HepG2 (cell line): ENCODE results near the gene ESRRB. TPM values are rescaled to one million over a fixed set of nuclear protein-coding genes. Genes with fewer than 3 reads are reported as not detected.

Source experiments
- ATAC-seq: fragments of 200-7000 bp; cut with Tn5 transposase; 3 replicates; pipeline ENCODE4 v1.9.1; 2020; ENCODE audit warnings: mild to moderate bottlenecking, moderate library complexity
- BruUV-seq: library from RNA; stranded (reverse); fragments of 400-500 nt; replicated peaks from 2 replicates; lab custom pipeline; 2021; lab: Mats Ljungman, UMichigan
- CTCF ChIA-PET: fragments of 300-600 bp; formaldehyde crosslinking; extraction: SDS; loops from one replicate; lab custom pipeline; 2021; ENCODE audit warnings: low total read pairs, inconsistent platforms, low intra/inter-chr PET ratio; lab: Yijun Ruan, JAX
- POLR2A ChIA-PET: fragments of 350-600 bp; sonication (Branson Sonifier 250); formaldehyde crosslinking; loops from one replicate; lab custom pipeline; 2020; ENCODE audit warnings: antibody characterized with exemption, inconsistent platforms; lab: Yijun Ruan, JAX
- DNase-seq: peaks from one replicate; pipeline ENCODE4 v3.0.0-alpha.2; 2015; ENCODE audit warnings: low spot score
- FAIRE-seq: peaks from 3 replicates; lab custom pipeline; 2011; peaks lifted over from hg19 to GRCh38; lab: Jason Lieb, UNC
- H2AFZ ChIP-seq: one replicate; pipeline ENCODE4 v1.6.1; 2011; ENCODE audit warnings: low read length, inconsistent platforms
- H3K27ac ChIP-seq: fragments of 300-600 bp; 3 replicates; pipeline ENCODE4 v1.8.0; 2011; ENCODE audit warnings: mixed run types, mild to moderate bottlenecking, mixed read lengths, low read length, inconsistent platforms; ENCODE audit not compliant: insufficient read depth; ENCODE audit errors: extremely low read length
- H3K27me3 ChIP-seq, 2 experiments: fragments of 200-600 bp in 1 of 2; 2 replicates in 1 of 2; 3 replicates in 1 of 2; pipeline versions ENCODE4 v1.6.0 to v1.8.0; 2011; ENCODE audit warnings: low read length in 2 of 2, mild to moderate bottlenecking in 2 of 2, moderate library complexity in 2 of 2, inconsistent platforms in 1 of 2; ENCODE audit not compliant: insufficient read depth in 2 of 2, control insufficient read depth in 1 of 2
- H3K36me3 ChIP-seq, 2 experiments: fragments of 200-600 bp in 1 of 2; replicated peaks in 1 of 2; 2 replicates in 1 of 2; 3 replicates in 1 of 2; pipeline versions ENCODE4 v1.5.1 to v1.8.0; 2011; ENCODE audit warnings: low read length in 2 of 2, inconsistent platforms in 1 of 2; ENCODE audit not compliant: insufficient read depth in 2 of 2, control insufficient read depth in 1 of 2
- H3K4me1 ChIP-seq: 2 replicates; pipeline ENCODE4 v1.5.1; 2012; ENCODE audit warnings: low read length, inconsistent platforms; ENCODE audit not compliant: insufficient read depth
- H3K4me2 ChIP-seq: 2 replicates; pipeline ENCODE4 v1.6.0; 2011; ENCODE audit warnings: low read depth, low read length, inconsistent platforms
- H3K4me3 ChIP-seq, 3 experiments: fragments of 200-600 bp in 1 of 3; sonication (generic), shearing (Covaris generic) in 1 of 3; replicated peaks in 1 of 3; 2 replicates each; pipeline ENCODE4 v1.5.1; 2011 to 2016; ENCODE audit warnings: low read length in 3 of 3, inconsistent platforms in 2 of 3, low read depth in 2 of 3, mild to moderate bottlenecking in 2 of 3, control low read depth in 1 of 3, mixed read lengths in 1 of 3; ENCODE audit not compliant: insufficient read depth in 1 of 3
- H3K79me2 ChIP-seq: one replicate; pipeline ENCODE4 v1.6.1; 2011; ENCODE audit warnings: low read length, inconsistent platforms; ENCODE audit not compliant: insufficient read depth
- H3K9ac ChIP-seq: 2 replicates; pipeline ENCODE4 v1.6.0; 2011; ENCODE audit warnings: mild to moderate bottlenecking, low read depth, low read length, inconsistent platforms; ENCODE audit not compliant: insufficient read depth
- H3K9me3 ChIP-seq: 2 replicates; pipeline ENCODE4 v1.5.1; 2012; ENCODE audit warnings: mild to moderate bottlenecking, low read length
- H4K20me1 ChIP-seq: 2 replicates; pipeline ENCODE4 v1.6.0; 2011; ENCODE audit warnings: inconsistent platforms, mild to moderate bottlenecking, low read length, moderate library complexity; ENCODE audit not compliant: insufficient read depth
- HDAC1 ChIP-seq: sonication (generic); formaldehyde crosslinking; IDR thresholded peaks from 2 replicates; pipeline ENCODE4 v1.5.1; 2020; ENCODE audit warnings: mild to moderate bottlenecking, missing genetic modification reagents
- TBX3 ChIP-seq: fragments of 450-650 bp; IDR thresholded peaks from 2 replicates; pipeline ENCODE4 v1.6.1; 2017; ENCODE audit warnings: antibody characterized with exemption, mild to moderate bottlenecking, inconsistent platforms, borderline replicate concordance
- ZNF24 ChIP-seq: fragments of 450-650 bp; IDR thresholded peaks from 2 replicates; pipeline ENCODE4 v1.6.1; 2017; ENCODE audit warnings: antibody characterized with exemption, mild to moderate bottlenecking
- ZNF510 ChIP-seq: sonication (generic); formaldehyde crosslinking; IDR thresholded peaks from 2 replicates; pipeline ENCODE4 v1.4.0; 2020; ENCODE audit warnings: low read depth, mild to moderate bottlenecking, missing genetic modification reagents
- WGBS: methylation state at CpG from one replicate; pipeline ENCODE4 v1.1.6; 2017; ENCODE audit warnings: low lambda C conversion rate; 5-methylcytosine and 5-hydroxymethylcytosine counted together
- in situ Hi-C: cut with HindIII; loops from 2 replicates; pipeline ENCODE4 v1.10.0; 2017; ENCODE audit warnings: low pct_unique_long_range_greater_than_20kb; ENCODE audit not compliant: extremely low pct_ligation_motif_present
- intact Hi-C: fragments of 100-400 bp; cut with micrococcal nuclease; formaldehyde crosslinking; loops from one replicate; pipeline ENCODE4 v1.10.0; 2022; ENCODE audit not compliant: unreplicated experiment
- polyA plus RNA-seq, 8 experiments: library from polyadenylated mRNA; depleted of rRNA in 3 of 8; stranded (reverse) in 7 of 8; unstranded in 1 of 8; fragments of >200 nt; fragmentation: Illumina TruSeq in 4 of 8; extraction: Trizol in 4 of 8; gene quantifications; 2 replicates each; pipeline versions ENCODE4 v1.2.1 to v1.2.3, GENCODE V29; 2011 to 2016; ENCODE audit warnings: low read depth in 4 of 8, missing spikeins in 1 of 8, mixed read lengths in 1 of 8; ENCODE audit not compliant: insufficient read depth in 1 of 8
- total RNA-seq, 5 experiments: library from RNA; depleted of rRNA; stranded (reverse); fragments of >200 nt; fragmentation: Illumina TruSeq; extraction: Trizol; gene quantifications; 2 replicates each; pipeline ENCODE4 v1.2.3, GENCODE V29; 2016; ENCODE audit warnings: low read depth in 1 of 5
- TF ChIP-seq, protein P1 (sequence below): sonication (generic); formaldehyde crosslinking; IDR thresholded peaks from 2 replicates; pipeline ENCODE4 v1.5.0; 2020; ENCODE audit warnings: mild to moderate bottlenecking, missing genetic modification reagents, moderate library complexity
- TF ChIP-seq, protein P2 (sequence below): sonication (generic); formaldehyde crosslinking; IDR thresholded peaks from 2 replicates; pipeline ENCODE4 v1.4.0; 2020; ENCODE audit warnings: missing genetic modification reagents

Gene ESRRB
- total and polyA plus RNA-seq, 2 of the 13 experiments (the other 11 are each of a cell fraction or from before 2014, with no cell fraction given) = 0.04 to 0.33 TPM

DNA sequence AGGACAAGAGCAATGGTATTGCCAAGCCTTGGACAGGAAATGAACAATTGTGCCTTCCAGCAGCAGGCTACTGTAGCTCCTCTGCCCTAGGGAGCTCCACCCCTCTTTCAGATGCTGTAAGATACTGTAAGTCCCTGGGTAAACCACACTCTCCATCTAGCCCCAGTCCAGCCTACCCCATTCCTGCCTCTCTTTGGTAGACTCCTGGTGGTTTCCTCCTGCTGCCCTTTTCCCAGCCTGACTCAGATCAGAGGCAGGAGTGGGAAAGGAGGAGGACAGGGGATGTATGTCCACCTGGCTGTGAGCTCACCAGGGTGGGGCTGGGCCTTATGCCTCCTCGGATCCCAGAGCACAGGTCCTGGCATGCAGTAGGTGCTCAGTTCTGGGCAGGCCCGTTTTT lies 174.6 kb downstream of the ESRRB start:
- WGBS = 36% methylated on average over 2 of the region's 2 CpGs
- H3K9me3 ChIP-seq = no peaks in the 10 kb centered on the region
- ChIA-PET POLR2A (no interaction called here), CTCF (no interaction called here)
- ATAC-seq = no peak
- in situ Hi-C loops = no loop called here
- no TSS peak for BruUV-seq
- H3K4me3 ChIP-seq = no peak overlapping the region
- no peak overlapping the region for H3K9ac ChIP-seq
- H3K79me2 ChIP-seq = no peaks in the 10 kb centered on the region
- H3K36me3 ChIP-seq = no peaks in the 10 kb centered on the region
- intact Hi-C loops = no loop called here
- H4K20me1 ChIP-seq = no peaks in the 10 kb centered on the region
- H3K27ac ChIP-seq = no peak overlapping the region
- no peak overlapping the region for H3K4me2 ChIP-seq
- H3K27me3 ChIP-seq = peaks cover 0 to 4% of the 10 kb centered on the region in 2 experiments; a peak in 4 of 5 replicates
- no peak for DNase-seq
- FAIRE-seq = no peak
- no peaks in the 10 kb centered on the region for H3K4me1 ChIP-seq
- TF ChIP-seq ZNF24 = no peak
- TF ChIP-seq ZNF510 (CRISPR knock-in tag) = no peak
- no peak for TF ChIP-seq TBX3
- TF ChIP-seq, protein P1, sequence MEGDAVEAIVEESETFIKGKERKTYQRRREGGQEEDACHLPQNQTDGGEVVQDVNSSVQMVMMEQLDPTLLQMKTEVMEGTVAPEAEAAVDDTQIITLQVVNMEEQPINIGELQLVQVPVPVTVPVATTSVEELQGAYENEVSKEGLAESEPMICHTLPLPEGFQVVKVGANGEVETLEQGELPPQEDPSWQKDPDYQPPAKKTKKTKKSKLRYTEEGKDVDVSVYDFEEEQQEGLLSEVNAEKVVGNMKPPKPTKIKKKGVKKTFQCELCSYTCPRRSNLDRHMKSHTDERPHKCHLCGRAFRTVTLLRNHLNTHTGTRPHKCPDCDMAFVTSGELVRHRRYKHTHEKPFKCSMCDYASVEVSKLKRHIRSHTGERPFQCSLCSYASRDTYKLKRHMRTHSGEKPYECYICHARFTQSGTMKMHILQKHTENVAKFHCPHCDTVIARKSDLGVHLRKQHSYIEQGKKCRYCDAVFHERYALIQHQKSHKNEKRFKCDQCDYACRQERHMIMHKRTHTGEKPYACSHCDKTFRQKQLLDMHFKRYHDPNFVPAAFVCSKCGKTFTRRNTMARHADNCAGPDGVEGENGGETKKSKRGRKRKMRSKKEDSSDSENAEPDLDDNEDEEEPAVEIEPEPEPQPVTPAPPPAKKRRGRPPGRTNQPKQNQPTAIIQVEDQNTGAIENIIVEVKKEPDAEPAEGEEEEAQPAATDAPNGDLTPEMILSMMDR = no peak
- no peak for TF ChIP-seq HDAC1 (CRISPR knock-in tag)
- TF ChIP-seq, protein P2, sequence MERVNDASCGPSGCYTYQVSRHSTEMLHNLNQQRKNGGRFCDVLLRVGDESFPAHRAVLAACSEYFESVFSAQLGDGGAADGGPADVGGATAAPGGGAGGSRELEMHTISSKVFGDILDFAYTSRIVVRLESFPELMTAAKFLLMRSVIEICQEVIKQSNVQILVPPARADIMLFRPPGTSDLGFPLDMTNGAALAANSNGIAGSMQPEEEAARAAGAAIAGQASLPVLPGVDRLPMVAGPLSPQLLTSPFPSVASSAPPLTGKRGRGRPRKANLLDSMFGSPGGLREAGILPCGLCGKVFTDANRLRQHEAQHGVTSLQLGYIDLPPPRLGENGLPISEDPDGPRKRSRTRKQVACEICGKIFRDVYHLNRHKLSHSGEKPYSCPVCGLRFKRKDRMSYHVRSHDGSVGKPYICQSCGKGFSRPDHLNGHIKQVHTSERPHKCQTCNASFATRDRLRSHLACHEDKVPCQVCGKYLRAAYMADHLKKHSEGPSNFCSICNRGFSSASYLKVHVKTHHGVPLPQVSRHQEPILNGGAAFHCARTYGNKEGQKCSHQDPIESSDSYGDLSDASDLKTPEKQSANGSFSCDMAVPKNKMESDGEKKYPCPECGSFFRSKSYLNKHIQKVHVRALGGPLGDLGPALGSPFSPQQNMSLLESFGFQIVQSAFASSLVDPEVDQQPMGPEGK = no peak
- no peak overlapping the region for H2AFZ ChIP-seq
